Limb (tissue), 2 donors: ENCODE measurements around the gene COQ6.
A peak's percentile ranks its signal among the peaks of the same experiment; 100 is the strongest.
"Not testable (repeated sequence)": the region's sequence is repeated elsewhere in the genome, so short reads cannot be mapped to it uniquely, and the experiment has no call there.

Experiments used
- DNase-seq, 2 donors: peaks; one replicate each; pipeline ENCODE4 v3.0.0-alpha.2; 2016; ENCODE audit errors: extremely low spot score in 2 of 2

Gene COQ6

DNA sequence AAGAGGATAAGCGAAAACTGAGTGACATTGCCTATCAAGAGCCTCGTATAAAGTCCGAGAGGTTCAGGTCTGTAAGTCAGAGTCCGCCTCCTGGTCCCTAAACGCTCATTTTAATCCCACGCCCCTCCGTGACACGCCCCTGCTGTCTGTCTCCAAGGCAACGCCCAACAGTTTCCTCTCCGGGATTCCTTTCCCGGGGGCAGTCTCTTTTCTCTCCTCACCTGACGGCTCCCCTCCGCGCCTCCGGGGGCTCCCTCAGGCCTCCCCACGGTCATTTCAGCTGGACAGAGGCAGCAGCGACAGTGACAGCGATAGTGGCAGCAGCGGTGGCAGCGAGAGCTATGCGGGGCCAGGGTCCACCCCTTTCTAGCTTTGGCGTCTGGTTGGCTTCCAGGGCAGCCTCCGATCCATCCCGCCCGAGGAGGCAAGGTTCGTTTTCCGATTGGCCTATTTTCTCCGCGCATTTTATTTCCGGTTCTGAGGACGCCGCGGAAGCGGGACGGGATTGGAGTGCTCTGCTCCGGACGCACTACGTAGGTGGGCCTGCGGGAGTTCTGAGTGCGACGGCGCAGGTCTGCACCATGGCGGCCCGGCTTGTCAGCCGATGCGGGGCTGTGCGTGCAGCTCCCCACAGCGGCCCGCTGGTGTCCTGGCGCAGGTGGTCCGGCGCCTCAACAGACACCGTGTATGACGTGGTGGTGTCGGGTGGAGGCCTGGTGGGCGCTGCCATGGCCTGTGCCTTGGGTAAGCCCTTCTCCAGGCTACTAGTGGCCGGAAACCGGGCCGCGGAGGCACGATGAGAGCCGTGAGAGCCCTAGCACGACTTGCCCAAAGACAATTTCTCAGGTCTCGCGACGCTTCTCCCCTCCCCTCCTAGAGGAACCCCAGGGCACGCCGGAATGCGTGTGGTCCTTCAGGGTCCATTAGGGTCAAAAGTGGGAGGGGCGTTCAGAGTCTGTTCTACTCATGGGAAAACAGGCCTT is at the start of gene COQ6, which contains the start of gene FAM161B:
Gene COQ6 (plus strand): TSS at position 551 of the 983 bp plus-strand sequence. CDS start 31 bp downstream, at position 582.
Gene FAM161B (minus strand): TSS at position 343 of the 983 bp plus-strand sequence. CDS start 68 bp downstream, at position 275.
- peak; percentile 95 to 96 for DNase-seq

DNA sequence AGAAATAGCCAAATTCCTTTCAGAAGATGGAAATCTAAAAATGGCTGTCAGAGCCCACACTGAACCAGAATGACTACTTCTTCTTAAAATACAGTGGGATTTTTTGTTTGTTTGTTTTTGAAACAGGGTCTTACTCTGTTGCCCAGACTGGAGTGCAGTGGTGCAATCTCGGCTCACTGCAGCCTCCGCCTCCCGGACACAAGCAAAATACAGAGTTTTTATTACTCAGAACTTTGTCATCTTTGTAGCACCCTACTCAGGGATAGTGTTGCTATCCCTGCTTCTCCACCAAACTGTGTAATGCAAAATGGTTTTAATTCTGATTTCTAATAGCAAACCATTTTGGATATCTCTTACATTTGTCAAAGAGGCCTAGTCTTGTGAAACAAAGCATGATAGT is 47.1 kb upstream of the COQ6 start:
- no peak for DNase-seq

DNA sequence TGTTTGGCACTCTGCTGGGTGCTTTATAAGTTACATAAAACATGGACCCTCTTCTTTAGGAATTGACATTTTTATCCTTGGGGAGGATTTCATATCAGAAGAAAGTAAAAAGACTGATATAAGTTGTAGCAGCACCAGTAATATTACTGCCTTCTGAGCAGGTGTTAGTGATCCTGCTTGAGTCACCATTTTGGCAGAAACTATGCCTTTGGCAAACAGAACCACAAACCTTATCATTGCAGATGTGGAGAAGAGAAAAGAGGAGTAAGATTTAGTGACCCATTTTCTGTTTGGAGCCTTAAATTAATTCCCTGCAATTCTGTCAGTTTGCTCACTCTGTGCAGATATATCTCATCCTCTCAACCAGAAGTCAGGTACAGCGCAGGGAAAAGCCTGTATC is 40.4 kb upstream of the COQ6 start:
- DNase-seq, result no peak

DNA sequence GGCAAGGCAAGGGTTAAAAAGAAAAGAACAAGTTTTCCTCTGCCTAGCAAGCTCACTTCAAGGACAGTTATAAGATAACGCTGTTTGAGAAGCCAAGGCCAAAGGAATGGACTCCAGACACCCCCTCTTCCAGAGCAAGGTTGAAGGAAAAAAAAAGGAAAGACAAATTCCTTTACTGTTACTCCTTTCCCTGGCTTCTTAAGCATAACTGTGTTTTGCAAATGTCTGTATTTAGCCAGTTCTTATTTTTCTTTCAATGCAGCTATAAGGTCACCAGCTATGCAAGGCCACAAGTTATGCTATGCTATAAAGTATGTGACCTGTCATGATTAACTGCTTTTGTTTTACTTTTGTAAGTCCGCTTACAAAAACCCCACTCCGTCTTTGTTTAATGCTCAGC is 36.8 kb upstream of the COQ6 start:
- no peak for DNase-seq

DNA sequence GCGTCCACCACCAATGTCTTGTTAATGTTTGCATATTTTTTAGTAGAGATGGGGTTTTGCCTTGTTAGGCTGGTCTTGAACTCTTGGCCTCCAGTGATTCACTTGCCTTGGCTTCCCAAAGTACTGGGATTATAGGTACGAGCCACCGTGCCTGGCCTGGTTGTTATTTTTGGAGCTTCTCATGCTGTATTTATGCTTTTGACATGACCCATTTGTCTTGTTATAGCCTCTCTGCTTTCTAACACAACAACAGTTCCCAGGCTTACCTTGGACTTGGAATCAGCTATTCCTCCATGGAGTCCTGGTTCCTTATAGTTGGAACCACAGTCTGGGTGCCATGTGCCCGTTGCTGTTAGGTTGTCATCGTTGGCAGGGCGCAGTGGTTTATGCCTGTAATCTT is 33.8 kb upstream of the COQ6 start:
- DNase-seq, result no peak

DNA sequence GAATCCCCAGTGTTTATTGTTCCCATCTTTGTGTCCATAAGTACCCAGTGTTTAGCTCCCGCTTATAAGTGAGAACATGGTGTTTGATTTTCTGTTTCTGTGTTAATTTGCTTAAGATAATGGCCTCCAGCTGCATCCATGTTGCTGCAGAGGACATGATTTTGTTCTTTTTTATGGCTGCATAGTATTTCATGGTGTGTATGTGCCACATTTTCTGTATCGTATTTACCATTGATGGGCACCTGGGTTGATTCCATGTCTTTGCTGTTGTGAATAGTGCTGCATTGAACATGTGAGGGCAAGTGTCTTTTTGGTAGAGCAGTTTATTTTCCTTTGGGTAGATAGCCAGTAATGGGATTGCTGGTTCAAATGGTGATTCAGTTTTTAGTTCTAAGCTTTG is 30.6 kb upstream of the COQ6 start:
- not testable (repeated sequence) for DNase-seq

DNA sequence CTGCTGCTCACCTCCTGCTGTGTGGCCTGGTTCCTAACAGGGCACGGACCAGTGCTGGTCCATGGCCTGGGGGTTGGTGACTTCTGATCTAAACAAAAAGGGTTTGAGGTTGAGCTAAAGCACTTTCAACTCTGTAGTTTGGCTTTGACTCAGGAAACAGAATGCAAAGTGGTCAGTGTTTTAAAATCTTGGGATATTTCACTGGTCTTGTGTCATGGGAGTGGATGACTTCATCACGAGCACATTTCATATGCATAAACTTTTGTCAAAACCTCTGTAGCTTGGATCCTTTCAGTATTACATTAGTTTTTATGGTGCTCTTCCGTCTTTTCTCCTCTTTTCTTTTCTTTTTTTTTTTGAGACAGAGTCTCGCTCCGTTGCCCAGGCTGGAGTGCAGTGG is 25.8 kb upstream of the COQ6 start:
- DNase-seq, result no peak

DNA sequence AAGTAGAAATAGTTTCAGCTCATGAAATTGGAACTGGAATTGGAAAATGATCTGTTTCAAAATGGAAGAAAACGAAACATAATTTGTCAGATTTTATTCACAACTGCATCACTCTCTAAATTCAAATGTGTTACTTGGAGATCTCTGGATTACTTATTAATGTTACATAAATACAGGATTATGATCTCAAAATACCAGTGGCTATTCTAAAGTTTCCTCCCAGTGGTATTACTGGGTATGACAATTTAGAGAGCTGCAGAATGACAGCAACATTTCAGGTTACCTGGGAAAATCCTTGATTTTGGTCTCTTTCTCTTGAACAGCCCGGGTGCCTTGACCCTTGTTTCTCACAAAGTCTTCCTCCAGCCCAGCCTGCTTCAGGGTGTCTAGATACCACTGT is 14.4 kb upstream of the COQ6 start:
- DNase-seq, result no peak

DNA sequence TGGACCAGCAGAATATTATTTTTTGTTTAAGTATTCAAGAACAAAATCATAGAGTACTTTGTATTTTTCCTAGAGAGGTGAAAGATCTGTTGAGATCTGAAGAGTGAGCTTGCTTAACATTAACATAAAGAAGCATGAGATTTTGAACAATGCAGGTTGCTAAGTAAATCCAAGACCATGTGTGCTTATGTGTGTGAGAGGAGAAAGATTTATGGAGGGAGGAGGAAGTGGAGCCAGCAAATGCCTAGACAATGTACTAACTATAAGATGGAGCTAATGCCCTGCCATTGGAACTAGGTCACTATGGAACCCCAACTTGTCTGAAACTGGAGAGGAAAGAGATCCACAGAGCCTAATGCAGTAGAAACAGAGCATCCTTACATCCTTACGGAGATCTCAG is 13.6 kb upstream of the COQ6 start:
- DNase-seq, result no peak

DNA sequence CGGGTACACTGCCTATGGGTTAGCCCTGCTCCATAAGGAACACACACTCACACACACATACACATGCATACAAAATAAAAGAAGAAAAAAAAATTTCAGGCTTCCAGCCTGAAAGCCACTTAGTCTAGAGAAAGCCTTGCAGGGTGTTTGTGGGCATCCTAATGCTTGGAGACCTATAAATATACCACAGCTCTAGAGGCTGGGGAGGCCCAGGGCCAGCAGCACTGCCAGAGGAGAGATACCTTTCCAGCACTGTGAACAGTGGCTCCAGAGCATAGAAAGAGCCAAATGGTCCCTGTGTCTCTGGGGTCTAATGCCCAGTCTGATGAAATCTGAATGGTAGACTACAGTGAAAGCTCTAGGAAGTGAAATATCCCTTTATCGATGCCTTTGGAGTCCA is 13.1 kb upstream of the COQ6 start:
- DNase-seq, result no peak

DNA sequence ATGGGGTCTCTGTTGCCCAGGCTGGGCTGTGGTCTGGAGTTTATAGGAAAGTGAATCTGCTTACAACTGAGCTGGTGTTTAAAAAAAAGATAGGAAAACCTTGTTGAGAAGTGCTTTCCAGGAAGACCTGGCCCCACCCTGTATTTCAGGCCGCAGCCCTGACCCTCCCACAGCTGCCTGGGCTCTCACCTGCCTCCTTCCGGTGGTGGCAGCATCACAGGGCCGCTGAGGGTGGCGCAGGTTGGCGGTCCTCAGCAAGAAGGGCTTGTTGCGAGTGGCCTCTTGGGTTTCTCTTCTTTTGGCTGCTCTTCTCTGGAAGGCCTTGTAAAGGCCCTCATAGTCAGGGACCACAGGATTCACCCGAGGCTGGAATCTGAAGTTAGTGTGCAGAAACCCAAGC is 7.9 kb upstream of the COQ6 start:
- no peak for DNase-seq

DNA sequence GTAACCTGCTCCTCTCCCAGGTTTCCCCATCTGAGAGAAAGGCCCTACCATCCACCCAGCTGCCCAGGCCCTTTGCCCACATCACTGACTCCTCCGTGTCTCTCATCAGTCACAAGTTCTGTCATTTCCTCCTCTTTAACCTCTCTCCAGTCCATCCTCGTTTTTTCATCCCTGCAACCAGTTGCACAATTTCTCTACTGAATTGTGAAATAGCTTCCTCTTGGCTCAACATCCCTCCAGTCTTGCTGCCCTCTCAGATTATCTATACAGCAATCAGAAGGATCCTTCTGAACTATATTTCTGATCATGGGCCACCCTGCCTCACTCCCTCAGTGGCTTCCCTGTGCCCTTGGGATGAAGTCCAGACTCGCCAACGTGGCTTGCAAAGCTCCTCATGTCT is 7.0 kb upstream of the COQ6 start:
- no peak for DNase-seq

DNA sequence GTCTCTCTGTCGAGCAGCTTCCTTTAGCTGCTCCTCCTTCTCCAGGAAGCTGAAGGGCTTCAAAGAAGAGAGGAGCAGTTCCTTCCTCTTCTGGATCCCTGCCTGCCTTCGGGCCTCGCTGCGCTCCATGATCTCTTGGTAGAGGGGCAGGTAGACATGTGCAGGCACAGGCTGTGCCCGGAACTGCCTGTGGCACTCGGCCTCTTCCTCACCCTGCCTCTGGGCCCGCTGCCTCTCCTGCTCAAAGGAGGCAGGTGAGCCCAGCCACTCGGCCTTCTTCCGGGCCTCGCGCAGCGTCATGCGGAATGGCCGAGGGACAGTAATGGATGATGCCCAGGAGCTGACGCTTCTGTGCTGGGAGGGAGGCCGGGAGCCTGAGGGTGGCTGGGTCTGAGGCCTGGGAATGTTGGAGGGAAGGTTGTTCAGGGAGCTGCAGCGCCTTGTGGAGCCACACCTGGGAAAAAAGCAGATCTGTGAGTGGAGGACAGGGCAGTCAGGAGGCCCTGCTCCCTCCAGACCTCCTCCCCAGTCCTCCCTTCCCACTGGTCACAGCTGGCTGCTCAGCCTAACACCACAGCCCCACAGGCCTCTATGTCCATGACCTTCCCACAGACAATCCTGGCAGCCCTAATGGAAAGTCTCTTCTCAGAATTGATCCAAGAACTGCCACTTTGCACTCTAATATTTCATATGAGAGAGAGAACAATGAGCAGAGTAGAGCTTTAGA is 5.5 kb upstream of the COQ6 start:
- no peak for DNase-seq

DNA sequence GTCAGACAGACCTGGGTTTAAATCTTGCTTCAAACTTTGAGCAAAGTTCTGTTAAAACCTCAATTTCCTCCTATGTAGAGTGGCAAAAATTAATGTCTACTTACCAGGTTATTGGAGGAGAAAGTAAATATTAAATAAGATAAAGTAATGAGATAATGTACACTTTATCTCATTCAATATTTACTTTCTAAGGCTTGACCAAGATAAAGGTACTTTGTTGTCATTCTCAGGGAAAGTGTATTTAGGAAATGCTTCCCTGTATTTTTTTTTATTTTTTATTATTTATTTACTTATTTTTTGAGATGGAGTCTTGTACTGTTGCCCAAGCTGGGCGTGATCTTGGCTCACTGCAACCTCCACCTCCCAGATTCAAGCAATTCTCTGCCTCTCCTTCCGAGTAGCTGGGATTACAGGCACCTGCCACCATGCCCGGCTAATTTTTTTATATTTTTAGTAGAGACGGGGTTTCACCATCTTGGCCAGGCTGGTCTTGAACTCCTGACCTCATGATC is 4.9 kb upstream of the COQ6 start:
- DNase-seq, result no peak

DNA sequence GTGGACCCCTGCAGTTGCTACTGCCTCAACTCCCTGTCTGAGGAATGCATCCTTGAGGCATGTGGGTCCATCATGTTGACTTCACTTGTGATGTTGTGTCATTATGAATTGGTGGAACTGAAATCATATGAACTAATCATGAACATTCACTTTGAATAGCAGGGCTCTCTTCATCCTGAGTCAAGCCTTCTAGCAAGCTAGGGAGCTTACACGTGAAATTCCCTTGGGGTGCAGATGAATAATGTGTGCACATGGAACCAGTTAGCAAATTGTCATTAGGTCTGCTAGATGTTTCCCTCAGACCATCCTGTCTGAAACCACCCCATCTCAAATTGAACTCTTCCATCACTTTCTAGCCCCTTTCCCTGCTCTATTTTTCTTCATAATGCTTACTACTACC is 3.6 kb downstream of the COQ6 start:
- DNase-seq, result no peak

DNA sequence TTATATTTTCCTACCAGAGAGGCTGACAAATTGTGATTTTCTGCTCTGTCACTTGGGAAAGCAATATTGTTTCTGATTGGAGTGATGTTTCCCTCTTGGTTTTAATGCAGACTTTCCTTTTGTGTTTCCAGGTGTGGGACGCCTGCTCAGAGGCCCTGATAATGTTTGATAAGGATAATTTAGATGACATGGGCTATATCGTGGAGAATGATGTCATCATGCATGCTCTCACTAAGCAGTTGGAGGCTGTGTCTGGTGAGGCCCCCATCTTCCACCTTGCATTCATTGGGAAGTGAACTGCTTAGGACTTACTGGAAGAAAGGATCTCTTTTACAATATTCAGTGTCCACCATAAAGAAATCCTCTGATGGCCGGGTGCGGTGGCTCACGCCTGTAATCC is 5.6 kb downstream of the COQ6 start:
- DNase-seq, result no peak

DNA sequence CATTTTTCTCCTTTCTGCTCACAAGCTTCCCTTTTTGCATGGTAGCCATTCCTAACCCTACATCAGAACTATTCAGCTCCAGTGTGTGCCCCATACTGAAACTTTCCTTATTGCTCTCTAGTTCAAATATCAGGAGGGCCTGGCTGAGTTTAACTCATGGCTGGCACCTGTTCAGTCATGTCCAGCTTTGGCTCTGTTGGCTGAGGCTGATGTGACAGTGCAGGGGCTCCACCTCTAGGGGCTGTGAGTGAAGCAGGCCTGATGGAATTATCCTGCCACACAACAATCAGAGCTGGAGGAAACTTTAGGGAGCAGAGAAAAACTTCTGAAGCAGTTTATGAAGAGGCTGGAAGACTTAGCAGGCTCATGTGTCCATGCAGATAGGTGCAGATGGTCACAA is 8.5 kb downstream of the COQ6 start:
- DNase-seq, result peak in 1 of 2 donors; percentile 35

DNA sequence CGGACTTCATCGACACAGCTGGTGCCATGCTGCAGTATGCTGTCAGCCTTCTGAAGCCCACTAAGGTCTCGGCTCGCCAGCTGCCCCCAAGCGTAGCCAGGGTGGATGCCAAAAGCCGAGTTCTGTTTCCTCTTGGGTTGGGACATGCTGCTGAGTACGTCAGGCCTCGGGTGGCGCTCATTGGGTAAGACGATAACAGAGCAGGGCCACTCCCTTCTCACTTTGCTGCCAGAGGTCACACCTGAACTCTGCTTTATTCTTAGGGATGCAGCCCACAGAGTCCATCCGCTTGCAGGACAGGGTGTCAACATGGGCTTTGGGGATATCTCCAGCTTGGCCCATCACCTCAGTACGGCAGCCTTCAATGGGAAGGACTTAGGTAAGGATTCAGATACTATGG is 11.1 kb downstream of the COQ6 start:
- DNase-seq, result no peak

DNA sequence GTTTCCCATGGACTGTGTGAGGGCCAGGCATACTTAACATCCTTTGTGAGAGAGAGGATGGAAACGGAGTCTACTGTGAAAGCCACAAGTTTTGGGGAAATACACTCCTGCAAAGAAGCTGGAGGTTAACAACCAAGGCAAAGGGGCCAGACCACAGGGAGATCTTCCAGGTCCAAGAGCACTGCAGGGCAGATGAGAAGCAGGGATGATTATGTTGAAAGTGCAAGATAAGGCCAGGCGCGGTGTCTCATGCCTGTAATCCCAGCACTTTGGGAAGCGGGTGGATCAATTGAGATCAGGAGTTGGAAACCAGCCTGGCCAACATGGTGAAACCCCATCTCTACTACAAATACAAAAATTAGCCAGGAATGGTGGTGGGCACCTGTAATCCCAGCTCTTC is 15.1 kb downstream of the COQ6 start:
- DNase-seq, result no peak

DNA sequence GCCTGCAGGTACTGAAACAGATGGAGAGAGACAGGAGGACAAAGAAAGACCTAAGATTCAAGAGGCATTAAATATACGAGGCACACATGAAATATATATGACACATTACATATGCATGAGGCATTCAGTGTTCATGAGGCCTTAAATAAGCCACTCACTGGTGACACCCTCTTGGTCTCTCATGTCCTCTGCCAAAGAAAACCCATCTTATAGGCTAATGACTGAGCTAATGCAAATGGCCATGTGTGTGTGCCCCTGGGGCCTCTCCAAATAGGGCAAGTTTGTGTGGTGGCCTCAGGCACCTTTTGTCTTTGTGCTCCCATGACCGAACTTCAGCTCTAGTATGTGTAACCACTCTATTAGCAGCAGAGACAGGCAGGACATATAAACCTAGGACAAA is 18.8 kb downstream of the COQ6 start:
- DNase-seq, result no peak

DNA sequence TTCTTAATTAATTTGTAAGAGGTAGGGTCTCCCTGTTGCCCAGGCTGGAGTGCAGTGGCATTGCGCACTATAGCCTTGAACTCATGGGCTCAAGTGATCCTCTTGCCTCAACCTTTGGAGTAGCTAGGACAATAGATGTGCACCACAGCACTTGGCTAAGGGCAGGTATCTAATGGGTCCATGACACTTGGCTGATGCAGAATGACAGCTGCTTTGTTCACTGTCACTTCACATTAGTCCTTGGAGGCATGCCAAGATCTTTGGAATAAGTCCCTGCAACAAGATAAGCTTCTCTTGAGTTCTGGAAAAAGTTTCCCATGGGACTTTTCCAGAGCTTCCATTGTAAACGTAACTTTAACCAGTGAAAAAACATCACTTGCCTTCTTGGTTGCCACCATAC is 23.4 kb downstream of the COQ6 start:
- DNase-seq, result no peak

DNA sequence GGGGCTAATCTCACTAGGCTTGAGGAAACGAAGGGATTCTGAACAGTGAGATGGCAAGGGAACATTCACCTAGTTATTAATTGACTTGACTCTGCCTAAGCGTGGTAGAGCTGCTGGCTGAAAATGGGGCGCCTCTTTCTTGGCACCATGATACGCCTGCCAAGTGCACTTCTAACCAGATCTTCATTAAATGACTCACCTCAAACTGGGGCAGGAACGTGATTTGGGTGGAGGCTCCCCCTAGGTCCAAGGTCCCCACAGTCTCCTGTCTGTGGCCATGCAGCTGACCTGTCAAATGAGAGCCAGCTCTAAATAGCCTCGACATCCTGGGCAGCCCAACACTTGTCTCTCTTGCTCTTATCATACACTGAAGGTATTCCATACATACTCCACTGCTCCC is 26.0 kb downstream of the COQ6 start:
- no peak for DNase-seq
